AG20443 (cell line): ENCODE data around the gene COBL.
A peak's percentile ranks its signal among the peaks of the same experiment; 100 is the strongest.

Source experiments
- DNase-seq: peaks from one replicate; pipeline ENCODE4 v3.0.0; 2012; ENCODE audit warnings: low spot score, mixed read lengths

Gene COBL

GRCh38 chr7:51073171-51073570 is 243.4 kb downstream of the COBL start:
- DNase-seq = no peak

DNA sequence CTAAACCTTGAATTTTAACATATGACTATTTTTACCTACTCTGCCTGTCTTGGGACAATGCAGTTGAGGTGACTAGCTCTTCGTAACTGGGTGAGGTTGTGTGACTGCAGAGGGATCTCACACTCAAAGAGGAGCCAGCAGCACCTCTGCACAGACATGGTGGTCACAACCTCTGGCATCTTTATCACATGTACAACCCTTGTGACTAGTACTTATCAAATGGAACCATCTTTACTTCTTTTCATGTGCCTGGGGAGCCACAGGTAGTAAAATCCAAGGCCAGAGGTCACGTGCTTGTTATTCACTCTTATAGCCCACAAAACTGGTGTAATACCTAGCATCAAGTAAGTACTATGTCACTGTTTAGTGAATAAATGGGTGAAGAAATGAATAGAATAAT is 244.3 kb downstream of the COBL start:
- DNase-seq = no peak

DNA sequence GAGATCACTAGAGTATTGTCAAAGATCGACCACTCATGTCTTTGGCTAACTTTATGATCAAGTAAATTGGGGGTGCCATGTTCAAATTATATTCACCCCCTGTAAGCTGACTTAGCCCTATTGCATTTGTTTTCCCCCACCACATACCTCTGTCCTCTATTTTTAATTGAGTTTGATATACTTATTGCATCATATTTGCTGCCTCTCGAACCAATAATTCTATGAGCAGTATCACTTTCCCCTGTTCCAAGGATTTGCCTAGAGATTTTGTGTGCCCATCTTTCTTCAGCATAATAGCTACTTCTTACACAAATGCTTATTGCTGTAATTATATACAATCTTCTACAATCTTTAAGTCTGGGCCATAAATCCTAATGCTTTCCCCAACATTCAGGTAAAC is 245.2 kb downstream of the COBL start:
- no peak for DNase-seq

GRCh38 chr7:51070151-51070550 is 246.5 kb downstream of the COBL start:
- DNase-seq = peak; percentile 34

DNA sequence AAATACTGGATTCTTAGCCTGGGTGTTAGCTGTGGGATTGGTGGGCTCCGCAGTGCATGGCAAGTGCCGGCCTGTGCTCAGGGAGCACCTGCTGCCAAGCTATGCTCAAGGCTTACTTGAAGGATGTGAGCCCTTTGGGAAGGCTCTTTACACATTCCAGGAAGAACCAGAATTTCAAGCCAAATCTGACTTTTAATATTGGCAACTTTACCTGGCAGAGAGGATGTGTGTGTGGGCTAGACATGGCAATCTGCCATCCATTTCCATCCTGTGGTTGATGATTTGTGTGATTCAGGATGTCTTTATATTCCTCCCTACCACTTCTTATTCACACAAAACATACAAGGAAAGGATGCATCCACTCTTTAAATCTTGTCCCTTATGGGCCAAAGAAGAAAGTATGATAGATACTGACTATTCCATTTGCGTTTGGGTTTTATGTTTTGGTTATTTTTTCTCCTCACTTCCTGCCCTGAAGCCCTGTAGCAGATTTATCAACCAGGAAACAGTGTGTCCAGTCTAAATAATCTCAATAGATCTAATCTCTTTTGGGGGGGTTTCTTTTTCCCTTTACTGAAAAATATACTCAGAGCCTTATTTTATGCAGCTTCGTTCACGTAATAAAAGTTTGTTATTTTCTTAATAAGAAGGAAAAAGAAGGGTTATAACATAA is 247.1 kb downstream of the COBL start:
- no peak for DNase-seq

DNA sequence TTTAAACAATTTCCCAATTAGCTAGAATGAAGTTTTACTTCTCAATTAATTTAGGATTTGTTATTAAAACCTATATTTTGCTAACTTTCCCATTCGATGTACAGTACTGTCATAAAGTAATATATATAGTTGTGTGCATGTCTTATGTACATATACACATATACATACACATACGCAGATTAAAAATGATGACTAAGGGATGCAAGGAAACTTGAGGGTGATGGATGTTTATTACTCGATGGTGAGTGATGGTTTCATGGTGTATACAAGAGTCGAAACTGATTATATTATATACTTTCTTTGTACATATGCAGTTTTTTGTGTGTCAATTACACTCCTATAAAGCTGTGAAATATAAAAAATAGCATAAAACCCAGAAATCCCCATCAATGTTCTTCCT is 248.2 kb downstream of the COBL start:
- DNase-seq = no peak

DNA sequence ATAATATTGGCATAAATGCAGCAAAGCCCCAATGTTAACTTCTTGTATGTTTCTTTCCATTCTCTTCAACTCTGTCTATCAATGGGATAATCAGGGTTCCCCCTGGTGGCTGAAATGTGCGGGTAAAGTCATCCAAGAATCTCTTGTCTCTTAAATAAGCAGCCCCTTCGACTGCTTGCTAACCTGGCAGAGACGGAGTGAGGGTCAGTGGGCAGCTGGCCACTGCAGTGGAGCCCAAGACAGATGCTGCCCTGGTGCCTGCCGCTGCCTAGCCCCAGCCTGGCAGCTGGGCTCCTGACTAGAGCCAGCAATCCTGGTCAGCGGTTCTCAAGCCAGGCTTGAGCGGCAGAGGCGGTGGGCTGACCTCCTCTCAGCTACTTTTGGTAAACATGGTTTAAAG is 248.9 kb downstream of the COBL start:
- peak; percentile 69 for DNase-seq

- no peak for DNase-seq
Measured at GRCh38 chr7:51067258-51067657, 249.4 kb downstream of the COBL start.

- no peak for DNase-seq
Measured at GRCh38 chr7:51066405-51066882, 250.2 kb downstream of the COBL start.

DNA sequence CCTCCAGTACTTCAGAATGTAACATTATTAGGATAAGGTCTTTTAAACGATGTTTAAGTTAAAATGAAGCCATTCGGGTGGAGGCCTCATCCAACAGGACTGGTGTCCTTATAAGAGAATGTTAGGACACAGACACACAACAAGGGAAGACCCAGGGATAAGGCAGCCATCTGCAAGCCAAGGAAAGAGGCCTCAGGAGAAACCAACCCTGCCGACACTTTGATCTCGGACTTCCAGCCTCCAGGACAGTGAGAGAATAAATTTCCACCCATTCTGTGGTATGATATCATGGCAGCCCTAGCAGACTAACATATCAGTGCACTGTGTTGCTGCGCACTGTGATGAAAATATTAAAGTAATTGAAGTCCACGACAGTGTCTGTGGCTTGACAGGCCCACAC is 250.8 kb downstream of the COBL start:
- no peak for DNase-seq

DNA sequence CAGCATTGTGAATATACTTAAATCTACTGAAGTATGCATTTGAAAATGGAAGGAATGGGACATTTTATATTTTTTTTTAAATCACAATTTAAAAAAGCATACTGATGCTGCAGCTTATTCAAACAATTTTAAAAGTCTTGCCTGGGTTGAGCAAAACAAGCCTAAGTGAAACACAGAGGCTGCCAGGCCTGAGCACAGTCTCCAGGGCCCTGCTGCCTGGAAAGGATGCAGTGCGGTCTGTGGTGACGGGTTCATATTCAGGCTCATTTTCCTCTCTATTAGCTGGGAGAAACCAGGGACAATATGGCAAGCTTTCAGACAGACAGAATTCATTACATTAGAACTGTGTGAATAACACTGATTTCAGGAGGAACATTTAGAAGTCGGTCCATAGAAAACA is 251.9 kb downstream of the COBL start:
- no peak for DNase-seq

DNA sequence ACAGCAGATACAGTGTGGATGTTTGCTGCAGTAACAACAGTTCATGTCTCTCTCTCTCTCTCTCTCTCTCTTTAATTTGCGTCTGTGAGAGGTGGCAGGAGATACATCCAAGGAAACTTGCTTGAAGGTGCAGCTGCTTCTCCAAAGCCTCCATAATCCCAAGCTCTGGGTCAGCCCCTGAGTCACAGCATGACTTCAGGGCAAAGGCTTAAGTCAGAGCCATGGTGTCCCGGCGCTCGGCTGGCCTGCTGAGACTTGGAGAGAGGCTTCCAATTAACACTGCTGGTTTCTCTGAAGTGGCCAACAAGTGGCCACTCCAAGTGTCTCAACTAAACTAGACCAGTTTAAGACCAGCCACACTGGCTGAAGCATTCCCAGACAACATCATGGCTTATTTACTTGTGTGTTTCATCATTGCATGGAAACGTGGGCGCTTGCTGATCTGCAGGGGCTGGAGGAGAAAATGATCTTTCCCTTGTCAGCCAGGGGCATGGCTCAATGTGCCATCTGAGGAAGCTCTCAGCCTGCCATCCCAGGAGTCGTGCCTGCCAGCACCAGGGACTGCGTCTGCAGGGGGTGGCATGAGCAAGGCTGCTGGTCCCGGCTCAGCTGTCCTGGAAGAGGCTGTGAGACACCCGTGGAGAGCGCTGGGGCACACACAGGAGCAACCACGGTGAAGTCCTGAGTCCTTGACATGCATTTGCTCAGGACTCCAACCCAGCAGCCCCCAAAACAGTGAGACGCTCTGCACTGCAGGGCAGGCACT is 254.2 kb downstream of the COBL start:
- peak; percentile 21 for DNase-seq

- DNase-seq = no peak
Measured at GRCh38 chr7:51060536-51060935, 256.1 kb downstream of the COBL start.

GRCh38 chr7:51059504-51060142 is 257.0 kb downstream of the COBL start:
- no peak for DNase-seq

- no peak for DNase-seq
Measured at GRCh38 chr7:51058764-51059163, 257.8 kb downstream of the COBL start.

GRCh38 chr7:51055039-51055840 is 261.4 kb downstream of the COBL start:
- DNase-seq = no peak

DNA sequence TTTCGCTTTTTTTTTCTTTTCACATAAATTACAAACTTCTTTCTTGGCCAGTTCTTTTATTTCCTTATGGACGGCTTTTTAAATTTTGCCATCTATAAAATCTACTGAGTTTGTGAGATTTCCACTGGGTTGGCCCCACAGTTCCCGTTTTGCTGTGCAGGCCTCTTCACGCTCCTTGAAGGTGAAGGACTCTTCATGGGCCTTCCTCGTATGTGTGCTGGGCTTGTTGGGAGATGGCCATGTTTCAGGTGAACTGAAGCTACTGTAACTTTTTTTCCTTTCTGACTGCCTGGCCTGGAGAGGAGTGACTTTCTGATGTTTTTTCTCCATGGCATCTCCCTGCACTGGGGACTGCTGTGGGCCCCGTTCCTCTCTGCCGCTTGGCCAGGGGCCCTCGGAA is 262.4 kb downstream of the COBL start:
- no peak for DNase-seq

DNA sequence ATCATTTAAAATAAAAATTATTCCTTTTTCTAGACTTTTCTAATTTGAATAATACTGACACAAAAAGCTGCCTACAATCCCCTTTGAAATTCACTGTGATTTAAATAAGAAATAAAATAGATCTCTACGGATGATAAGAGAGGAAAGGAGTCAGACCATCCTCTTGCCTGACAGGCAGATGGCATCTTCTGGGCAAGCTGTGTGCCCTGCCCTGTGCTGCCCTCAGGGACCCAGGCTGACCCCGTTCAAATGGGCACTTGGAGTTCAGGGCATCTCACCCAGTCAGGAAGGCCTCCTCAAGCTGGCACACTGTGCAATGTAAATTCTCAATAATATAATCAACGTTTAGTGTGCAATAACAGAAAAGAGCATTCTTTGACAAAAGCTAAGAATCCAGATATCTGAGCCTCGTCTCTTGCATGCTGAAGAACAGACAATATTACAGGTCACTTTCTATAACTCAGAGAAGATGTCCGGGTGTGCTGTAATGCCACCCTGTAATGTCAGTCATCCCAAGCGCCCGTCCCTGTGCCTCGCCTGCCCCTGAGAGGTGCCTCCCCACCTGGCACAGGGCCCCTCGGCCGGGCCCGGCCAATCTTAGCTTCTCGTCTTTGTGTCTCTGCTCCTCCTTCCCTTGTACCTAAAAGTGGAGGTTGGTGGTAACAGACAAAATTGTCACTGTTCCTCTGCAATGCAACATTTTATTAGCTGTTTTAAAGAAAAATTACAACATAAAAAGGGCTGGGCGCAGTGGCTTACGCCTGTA is 263.3 kb downstream of the COBL start:
- no peak for DNase-seq

GRCh38 chr7:51046482-51046881 is 270.1 kb downstream of the COBL start:
- no peak for DNase-seq

- DNase-seq = no peak
Measured at GRCh38 chr7:51046103-51046466, 270.5 kb downstream of the COBL start.

GRCh38 chr7:51045319-51046102 is 271.1 kb downstream of the COBL start:
- peak; percentile 73 for DNase-seq
